Lung (tissue), 12 donors: ENCODE measurements around the gene CKB. TPM values are rescaled to one million over a fixed set of nuclear protein-coding genes. Genes with fewer than 3 reads are reported as not detected.

Experiments used
- ATAC-seq: fragments of 200-7000 bp; cut with Tn5 transposase; one replicate; pipeline ENCODE4 v1.9.1; 2020; ENCODE audit warnings: moderate number of reproducible peaks; ENCODE audit not compliant: insufficient read depth, low FRiP score
- DNase-seq, 3 donors: peaks; one replicate each; pipeline ENCODE4 v3.0.0-alpha.2; 2013 to 2017
- H3K27ac ChIP-seq, 2 donors: one replicate each; pipeline ENCODE4 v1.5.1; 2013; ENCODE audit warnings: mild to moderate bottlenecking in 2 of 2, moderate library complexity in 2 of 2, control low read depth in 1 of 2, inconsistent platforms in 1 of 2, low read depth in 1 of 2, low read length in 1 of 2
- H3K27me3 ChIP-seq, 3 donors: one replicate each; pipeline ENCODE4 v1.5.1; 2013; ENCODE audit warnings: low read length in 2 of 3; ENCODE audit not compliant: control insufficient read depth in 3 of 3, insufficient read depth in 3 of 3
- H3K36me3 ChIP-seq, 4 donors: one replicate each; pipeline ENCODE4 v1.5.1; 2013; ENCODE audit warnings: low read length in 4 of 4, mild to moderate bottlenecking in 1 of 4, moderate library complexity in 1 of 4; ENCODE audit not compliant: control insufficient read depth in 4 of 4, insufficient read depth in 4 of 4
- H3K4me1 ChIP-seq, 5 donors: one replicate each; pipeline ENCODE4 v1.5.1; 2013; ENCODE audit warnings: low read length in 5 of 5, mild to moderate bottlenecking in 2 of 5, moderate library complexity in 1 of 5; ENCODE audit not compliant: control insufficient read depth in 5 of 5, insufficient read depth in 5 of 5
- H3K4me3 ChIP-seq: one replicate; pipeline ENCODE4 v1.5.1; 2013; ENCODE audit warnings: mild to moderate bottlenecking, control low read depth, moderate library complexity
- H3K9ac ChIP-seq, 2 donors: one replicate each; pipeline ENCODE4 v1.5.1; 2013; ENCODE audit warnings: low read length in 2 of 2, control low read depth in 1 of 2; ENCODE audit not compliant: insufficient read depth in 1 of 2
- H3K9me3 ChIP-seq, 4 donors: one replicate each; pipeline ENCODE4 v1.5.1; 2013; ENCODE audit warnings: low read length in 3 of 4, mild to moderate bottlenecking in 1 of 4, moderate library complexity in 1 of 4; ENCODE audit not compliant: control insufficient read depth in 4 of 4, insufficient read depth in 3 of 4
- CTCF ChIP-seq: IDR thresholded peaks from 2 replicates; pipeline ENCODE4 v1.5.1; 2012; ENCODE audit warnings: mild to moderate bottlenecking; ENCODE audit errors: control extremely low read depth, extremely low read depth
- WGBS, 2 donors: extraction: QIAGEN DNeasy Blood & Tissue Kit; methylation state at CpG; one replicate each; pipeline ENCODE4 v1.1.7; 2013; 5-methylcytosine and 5-hydroxymethylcytosine counted together
- polyA plus RNA-seq, 2 donors: library from polyadenylated mRNA; stranded (reverse); fragments of 200-250 nt; gene quantifications; one replicate each; pipeline ENCODE4 v1.2.1, GENCODE V29; 2013
- total RNA-seq, 2 donors: library from RNA; depleted of rRNA in 1 of 2; stranded (reverse); fragments of >200 nt in 1 of 2; gene quantifications; one replicate each; pipeline ENCODE4 v1.2.1, GENCODE V29; 2014 to 2021
- donor health status: control.
- donor health status: control.
- donor health status: Bipolar disorder and iron deficiency.
- donor health status: healthy.
- donor health status: DM: yes; HTN: yes; CAD: no.

Gene CKB
- total and polyA plus RNA-seq, 4 donors = 111 to 356 (median 277) TPM

GRCh38 chr14:103563844-103564505, 41.3 kb upstream of the CKB start:
- H3K9me3 ChIP-seq = no peaks in the 10 kb centered on the region
- no peak for TF ChIP-seq CTCF
- H3K4me1 ChIP-seq = peaks cover 4 to 26% (median 13%) of the 10 kb centered on the region in 5 donors
- H3K27ac ChIP-seq = peak overlapping the region in 1 of 2 donors; percentile 11
- whole genome bisulfite sequencing, 2 donors = 56 to 68% methylated on average over 21 of the region's 21 CpGs
- no peaks in the 10 kb centered on the region for H3K27me3 ChIP-seq
- H3K9ac ChIP-seq = peak overlapping the region in 1 of 2 donors; percentile 93
- H3K36me3 ChIP-seq = peaks cover 5 to 12% (median 7%) of the 10 kb centered on the region in 4 donors
- ATAC-seq = no peak
- no peak overlapping the region for H3K4me3 ChIP-seq
- DNase-seq = no peak

GRCh38 chr14:103563226-103563620, 40.6 kb upstream of the CKB start:
- 1 to 2% methylated on average over 22 of the region's 22 CpGs for WGBS, 2 donors
- H3K9me3 ChIP-seq = no peaks in the 10 kb centered on the region
- peak overlapping the region; percentile 63 to 93 for H3K9ac ChIP-seq
- H3K36me3 ChIP-seq = peaks cover 5 to 20% (median 12%) of the 10 kb centered on the region in 4 donors
- H3K4me3 ChIP-seq = peak overlapping the region; percentile 87
- peak overlapping the region in 1 of 2 donors; percentile 99 for H3K27ac ChIP-seq
- H3K27me3 ChIP-seq = no peaks in the 10 kb centered on the region
- H3K4me1 ChIP-seq = peaks cover 4 to 26% (median 13%) of the 10 kb centered on the region in 5 donors
- DNase-seq (no peak), ATAC-seq (no peak)
- TF ChIP-seq CTCF = no peak

- 0% methylated on average over 45 to 109 of the region's 109 CpGs for WGBS, 2 donors
- peaks cover 4 to 30% (median 10%) of the 10 kb centered on the region in 5 donors for H3K4me1 ChIP-seq
Measured at GRCh38 chr14:103562429-103563225, 40.0 kb upstream of the CKB start, which contains the start of the genes BAG5 and COA8. Gene BAG5, minus strand, starts transcription at chr14:103562657. Its CDS starts 1,493 bp downstream, at chr14:103561164. Gene COA8, plus strand, starts transcription at chr14:103562960. Its CDS starts 42 bp downstream, at chr14:103563002.

More at GRCh38 chr14:103562429-103563225, 40.0 kb upstream of the CKB start, which contains the start of the genes BAG5 and COA8:
- Histone ChIP-seq H3K36me3 (peaks cover 5 to 21% (median 12%) of the 10 kb centered on the region in 4 donors), H3K27me3 (no peaks in the 10 kb centered on the region), H3K27ac (peak within 1 kb of the TSS; percentile 97 to 99), H3K9ac (peak within 1 kb of the TSS; percentile 69 to 93), H3K9me3 (no peaks in the 10 kb centered on the region), H3K4me3 (peak within 1 kb of the TSS; percentile 87)
- TF ChIP-seq CTCF = no peak
- peak; percentile 87 for ATAC-seq
- peak; percentile 81 to 92 (median 88) for DNase-seq
